ENCODE measurements around the gene EXOC3. TPM values are rescaled to one million over a fixed set of nuclear protein-coding genes. Genes with fewer than 3 reads are reported as not detected.

The EXOC3 gene
- total and polyA plus RNA-seq, 10 of the 15 experiments (the other 5 are each of a cell fraction or from before 2014, with no cell fraction given) = 1.6 to 53.0 (median 27.9) TPM

- no peak for TF ChIP-seq ZNF592 (IDR thresholded peaks at IDR 0.05)
- no peak for TF ChIP-seq RELA (IDR thresholded peaks at IDR 0.05; ENCODE audit: borderline replicate concordance, partially characterized antibody)
- no peak for TF ChIP-seq MYB (IDR thresholded peaks at IDR 0.05; ENCODE audit: borderline replicate concordance, low read depth, low read length)
- TF ChIP-seq CBFB (IDR thresholded peaks at IDR 0.05; ENCODE audit: low read depth) = peak; percentile 96
- 0 out of 4 replicates have a peak, but pooled peaks of 1 of the 2 experiments have one; percentile 48 for TF ChIP-seq SRF (IDR thresholded peaks at IDR 0.05; ENCODE audit: low read depth in 2 of 2, low read length in 2 of 2)
- TF ChIP-seq EP300 (IDR thresholded peaks at IDR 0.05; ENCODE audit: borderline replicate concordance in 1 of 2, control insufficient read depth in 1 of 2, low read depth in 2 of 2, low read length in 2 of 2) = peak in 1 of 2 experiments; percentile 68; a peak in 1 of 4 replicates
- TF ChIP-seq BHLHE40 (IDR thresholded peaks at IDR 0.05; ENCODE audit: borderline replicate concordance in 1 of 2, low read depth in 2 of 2, low read length in 1 of 2) = peak in 1 of 2 experiments; percentile 46; a peak in 1 of 4 replicates
- no peak for TF ChIP-seq SREBF1 (IDR thresholded peaks at IDR 0.05; ENCODE audit: low read length)
- peak; percentile 36; the same call in 1 of the 2 replicates for TF ChIP-seq ZNF687 (IDR thresholded peaks at IDR 0.05)
- TF ChIP-seq IKZF1 (conservative IDR thresholded peaks at IDR 0.05) = peak; percentile 89
- TF ChIP-seq ZBTB40 (IDR thresholded peaks at IDR 0.05; ENCODE audit: borderline replicate concordance) = no peak
- peak; percentile 69 for TF ChIP-seq YY1 (IDR thresholded peaks at IDR 0.05; ENCODE audit: low read depth, low read length)
- peak; percentile 87; the same call in 1 of the 2 replicates for TF ChIP-seq ATF2 (IDR thresholded peaks at IDR 0.05; ENCODE audit: low read length)
- TF ChIP-seq PAX8 (IDR thresholded peaks at IDR 0.05) = no peak
These were observed 40.2 kb upstream of the EXOC3 start (continued) for GRCh38 chr5:402615-403359.
